ENCODE measurements around the gene HUNK.

HUNK gene

DNA sequence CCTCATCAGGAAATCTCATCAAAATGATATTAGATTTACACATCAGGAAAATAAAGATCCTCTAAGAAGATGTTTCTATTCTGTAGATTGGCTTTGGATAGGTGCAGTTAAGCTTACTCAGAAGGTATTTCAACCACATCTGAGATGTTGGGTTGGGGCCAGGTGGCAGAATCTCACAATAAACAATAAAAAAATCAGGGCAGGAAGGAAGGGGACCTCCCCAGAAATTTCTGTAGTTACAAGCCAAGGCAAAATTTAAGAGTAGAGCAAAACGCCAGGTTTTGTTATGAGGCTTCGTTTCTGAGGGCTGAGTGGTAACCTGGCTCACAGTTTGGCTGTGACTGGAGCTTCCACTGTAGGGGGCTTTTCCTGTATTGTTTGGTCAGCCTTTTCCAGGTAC lies 84.8 kb downstream of the HUNK start:
- no peak for DNase-seq
- no peaks in the 10 kb centered on the region for H3K9me2 ChIP-seq (replicated peaks; ENCODE audit: insufficient read depth, low read length)
- H2AFZ ChIP-seq (ENCODE audit: low read length): no peak overlapping the region
- H3K9me3 ChIP-seq (replicated peaks; ENCODE audit: insufficient read depth, low read length): no peaks in the 10 kb centered on the region
- no peak overlapping the region for H3K4me3 ChIP-seq (ENCODE audit: low read length)
- no peaks in the 10 kb centered on the region for H3K4me1 ChIP-seq (ENCODE audit: low read length)
- no peaks in the 10 kb centered on the region for H3K27me3 ChIP-seq (replicated peaks; ENCODE audit: insufficient read depth, low read length)
- no peaks in the 10 kb centered on the region for H3K36me3 ChIP-seq (replicated peaks; ENCODE audit: insufficient read depth, low read length)
- H3K27ac ChIP-seq (ENCODE audit: low read length): no peak overlapping the region
- H3F3A ChIP-seq (ENCODE audit: insufficient read depth, low read length): no peaks in the 10 kb centered on the region
- no peak overlapping the region for H3K4me2 ChIP-seq (ENCODE audit: low read depth, low read length)
- no peak overlapping the region for H3K9ac ChIP-seq (ENCODE audit: low read length)
- TF ChIP-seq, protein P1, sequence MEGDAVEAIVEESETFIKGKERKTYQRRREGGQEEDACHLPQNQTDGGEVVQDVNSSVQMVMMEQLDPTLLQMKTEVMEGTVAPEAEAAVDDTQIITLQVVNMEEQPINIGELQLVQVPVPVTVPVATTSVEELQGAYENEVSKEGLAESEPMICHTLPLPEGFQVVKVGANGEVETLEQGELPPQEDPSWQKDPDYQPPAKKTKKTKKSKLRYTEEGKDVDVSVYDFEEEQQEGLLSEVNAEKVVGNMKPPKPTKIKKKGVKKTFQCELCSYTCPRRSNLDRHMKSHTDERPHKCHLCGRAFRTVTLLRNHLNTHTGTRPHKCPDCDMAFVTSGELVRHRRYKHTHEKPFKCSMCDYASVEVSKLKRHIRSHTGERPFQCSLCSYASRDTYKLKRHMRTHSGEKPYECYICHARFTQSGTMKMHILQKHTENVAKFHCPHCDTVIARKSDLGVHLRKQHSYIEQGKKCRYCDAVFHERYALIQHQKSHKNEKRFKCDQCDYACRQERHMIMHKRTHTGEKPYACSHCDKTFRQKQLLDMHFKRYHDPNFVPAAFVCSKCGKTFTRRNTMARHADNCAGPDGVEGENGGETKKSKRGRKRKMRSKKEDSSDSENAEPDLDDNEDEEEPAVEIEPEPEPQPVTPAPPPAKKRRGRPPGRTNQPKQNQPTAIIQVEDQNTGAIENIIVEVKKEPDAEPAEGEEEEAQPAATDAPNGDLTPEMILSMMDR (IDR thresholded peaks at IDR 0.05; ENCODE audit: low read length): no peak
- TF ChIP-seq EZH2phosphoT487 (IDR thresholded peaks at IDR 0.05; ENCODE audit: low read length): no peak
- TF ChIP-seq EZH2 (optimal IDR thresholded peaks at IDR 0.05; ENCODE audit: low read depth, low read length): no peak
- no peaks in the 10 kb centered on the region for H3K79me2 ChIP-seq (ENCODE audit: low read length)
- no peaks in the 10 kb centered on the region for H4K20me1 ChIP-seq (ENCODE audit: insufficient read depth, low read length)

DNA sequence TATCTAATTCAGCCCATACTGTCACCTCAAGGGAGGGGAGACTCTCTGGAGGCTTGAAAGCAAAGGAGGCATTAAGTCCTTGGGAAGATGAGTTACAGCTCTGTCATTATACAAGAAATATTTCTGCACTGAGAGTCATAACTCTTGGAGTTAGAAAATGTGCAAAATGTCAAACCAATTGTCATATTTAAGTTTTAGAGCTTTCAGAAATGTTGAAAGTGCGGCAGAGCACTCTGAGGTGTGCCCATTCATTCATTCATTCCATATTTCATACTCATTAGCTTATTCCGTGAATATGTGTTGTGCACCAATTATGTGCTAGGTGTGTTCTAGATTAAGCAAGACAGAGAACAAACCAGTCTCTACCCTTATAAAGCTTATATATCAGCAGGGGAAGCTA lies 87.1 kb downstream of the HUNK start:
- Histone ChIP-seq H3K36me3 (replicated peaks; ENCODE audit: insufficient read depth, low read length) (no peaks in the 10 kb centered on the region), H3K9ac (ENCODE audit: low read length) (no peak overlapping the region), H3K9me2 (replicated peaks; ENCODE audit: insufficient read depth, low read length) (no peaks in the 10 kb centered on the region), H3F3A (ENCODE audit: insufficient read depth, low read length) (no peaks in the 10 kb centered on the region), H4K20me1 (ENCODE audit: insufficient read depth, low read length) (no peaks in the 10 kb centered on the region), H3K9me3 (replicated peaks; ENCODE audit: insufficient read depth, low read length) (no peaks in the 10 kb centered on the region), H3K4me2 (ENCODE audit: low read depth, low read length) (no peak overlapping the region), H3K4me1 (ENCODE audit: low read length) (no peaks in the 10 kb centered on the region), H3K27ac (ENCODE audit: low read length) (no peak overlapping the region), H2AFZ (ENCODE audit: low read length) (no peak overlapping the region), H3K27me3 (replicated peaks; ENCODE audit: insufficient read depth, low read length) (no peaks in the 10 kb centered on the region), H3K4me3 (ENCODE audit: low read length) (no peak overlapping the region), H3K79me2 (ENCODE audit: low read length) (no peaks in the 10 kb centered on the region)
- TF ChIP-seq EZH2phosphoT487 (IDR thresholded peaks at IDR 0.05; ENCODE audit: low read length) (no peak), EZH2 (optimal IDR thresholded peaks at IDR 0.05; ENCODE audit: low read depth, low read length) (no peak)
- TF ChIP-seq, protein P1 (IDR thresholded peaks at IDR 0.05; ENCODE audit: low read length): no peak
- no peak for DNase-seq

DNA sequence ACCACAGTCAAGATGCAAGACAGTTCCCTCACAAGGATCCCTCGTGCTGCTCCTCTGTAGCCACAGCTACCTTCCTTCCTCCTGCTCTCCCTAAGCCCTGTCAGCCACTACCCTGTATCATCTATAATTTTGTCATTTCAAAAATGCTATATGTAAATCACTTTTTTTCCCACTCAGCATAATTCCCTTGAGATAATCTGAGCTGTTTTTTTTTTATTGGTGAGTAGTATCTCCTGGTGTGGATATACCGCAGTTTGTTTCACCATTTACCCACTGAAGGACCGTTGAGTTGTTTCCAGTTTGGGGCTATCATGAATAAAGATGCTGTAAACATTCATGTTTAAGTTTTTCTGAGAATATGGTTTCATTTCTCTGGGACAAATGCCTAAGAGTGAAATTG lies 88.2 kb downstream of the HUNK start:
- Histone ChIP-seq H3K4me3 (ENCODE audit: low read length) (no peak overlapping the region), H3K4me2 (ENCODE audit: low read depth, low read length) (no peak overlapping the region), H3K36me3 (replicated peaks; ENCODE audit: insufficient read depth, low read length) (no peaks in the 10 kb centered on the region), H3K9ac (ENCODE audit: low read length) (no peak overlapping the region), H3K4me1 (ENCODE audit: low read length) (no peaks in the 10 kb centered on the region), H3K9me3 (replicated peaks; ENCODE audit: insufficient read depth, low read length) (no peaks in the 10 kb centered on the region), H3F3A (ENCODE audit: insufficient read depth, low read length) (no peaks in the 10 kb centered on the region), H3K27ac (ENCODE audit: low read length) (no peak overlapping the region), H2AFZ (ENCODE audit: low read length) (no peak overlapping the region), H4K20me1 (ENCODE audit: insufficient read depth, low read length) (no peaks in the 10 kb centered on the region), H3K27me3 (replicated peaks; ENCODE audit: insufficient read depth, low read length) (no peaks in the 10 kb centered on the region), H3K9me2 (replicated peaks; ENCODE audit: insufficient read depth, low read length) (no peaks in the 10 kb centered on the region), H3K79me2 (ENCODE audit: low read length) (no peaks in the 10 kb centered on the region)
- no peak for TF ChIP-seq EZH2phosphoT487 (IDR thresholded peaks at IDR 0.05; ENCODE audit: low read length)
- TF ChIP-seq EZH2 (optimal IDR thresholded peaks at IDR 0.05; ENCODE audit: low read depth, low read length): no peak
- TF ChIP-seq, protein P1 (IDR thresholded peaks at IDR 0.05; ENCODE audit: low read length): no peak
- DNase-seq: no peak

Measured in MM.1S (cell line).